Tibial nerve (tissue), 4 donors: ENCODE results near the gene CNOT10.
"Not testable (repeated sequence)": the region's sequence is repeated elsewhere in the genome, so short reads cannot be mapped to it uniquely, and the experiment has no call there.

Source experiments
- CTCF ChIP-seq, 5 experiments: fragments of 200-600 bp in 3 of 5; fragments of 450-650 bp in 2 of 5; sonication (generic) in 3 of 5; IDR thresholded peaks; one replicate each; pipeline ENCODE4 v1.5.1; 2016 to 2019; ENCODE audit warnings: antibody characterized with exemption in 5 of 5, mild to moderate bottlenecking in 3 of 5, moderate library complexity in 2 of 5
- EP300 ChIP-seq, 2 donors: sonication (generic); formaldehyde crosslinking; IDR thresholded peaks; one replicate each; pipeline ENCODE4 v1.6.1; 2017; ENCODE audit warnings: antibody characterized with exemption in 2 of 2, mild to moderate bottlenecking in 1 of 2
- POLR2A ChIP-seq, 2 donors: fragments of 450-650 bp; IDR thresholded peaks; one replicate each; pipeline ENCODE4 v1.6.1; 2017; ENCODE audit warnings: antibody characterized with exemption in 2 of 2, mild to moderate bottlenecking in 2 of 2, moderate library complexity in 2 of 2

GRCh38 chr3:32664630-32665075 is 20.3 kb upstream of the CNOT10 start:
- TF ChIP-seq CTCF (IDR thresholded peaks at IDR 0.05): peak; percentile 22 to 51 (median 43)
- not testable (repeated sequence) for TF ChIP-seq POLR2A, EP300 (IDR thresholded peaks at IDR 0.05)
